Central memory CD8-positive, alpha-beta T cell (primary cell): ENCODE measurements around the gene SYTL3.
A peak's percentile ranks its signal among the peaks of the same experiment; 100 is the strongest.

Experiments
- ATAC-seq: fragments of 150-1000 bp; cut with Tn5 transposase; replicated peaks from 2 replicates; pipeline ENCODE4 v1.10.0; 2022; ENCODE audit warnings: mild to moderate bottlenecking, moderate FRiP score, moderate number of reproducible peaks; ENCODE audit not compliant: poor library complexity, severe bottlenecking; ENCODE audit errors: extremely low read depth
- DNase-seq, 2 donors: peaks; one replicate each; pipeline ENCODE4 v3.0.0; 2021; ENCODE audit warnings: low spot score in 2 of 2
- H3K27ac Mint-ChIP-seq: one replicate; pipeline ENCODE4 v1.8.0; 2022; ENCODE audit warnings: low read depth, mild to moderate bottlenecking, moderate library complexity, mixed read lengths
- H3K27me3 Mint-ChIP-seq: one replicate; pipeline ENCODE4 v1.8.0; 2022; ENCODE audit warnings: mixed read lengths
- H3K36me3 Mint-ChIP-seq: one replicate; pipeline ENCODE4 v1.8.0; 2022; ENCODE audit warnings: mild to moderate bottlenecking, moderate library complexity, mixed read lengths; ENCODE audit not compliant: insufficient read depth
- H3K4me1 Mint-ChIP-seq: one replicate; pipeline ENCODE4 v1.8.0; 2022; ENCODE audit warnings: mixed read lengths
- H3K4me3 Mint-ChIP-seq: one replicate; pipeline ENCODE4 v1.8.0; 2022; ENCODE audit warnings: mild to moderate bottlenecking, moderate library complexity, mixed read lengths
- H3K9me3 Mint-ChIP-seq: one replicate; pipeline ENCODE4 v1.8.0; 2022; ENCODE audit warnings: mixed read lengths

SYTL3 gene

GRCh38 chr6:158705386-158706126 lies 55.7 kb downstream of the SYTL3 start:
- peaks cover 29% of the 10 kb centered on the region for H3K4me1 Mint-ChIP-seq
- DNase-seq: no peak
- H3K36me3 Mint-ChIP-seq: peaks cover 33% of the 10 kb centered on the region
- H3K4me3 Mint-ChIP-seq: peak overlapping the region; percentile 24
- H3K9me3 Mint-ChIP-seq: no peaks in the 10 kb centered on the region
- H3K27me3 Mint-ChIP-seq: no peaks in the 10 kb centered on the region
- no peak overlapping the region for H3K27ac Mint-ChIP-seq
- ATAC-seq: no peak

GRCh38 chr6:158706369-158706982 lies 56.6 kb downstream of the SYTL3 start:
- no peak overlapping the region for H3K4me3 Mint-ChIP-seq
- H3K9me3 Mint-ChIP-seq: no peaks in the 10 kb centered on the region
- no peak overlapping the region for H3K27ac Mint-ChIP-seq
- H3K4me1 Mint-ChIP-seq: peaks cover 19% of the 10 kb centered on the region
- DNase-seq (no peak), ATAC-seq (no peak)
- peaks cover 30% of the 10 kb centered on the region for H3K36me3 Mint-ChIP-seq
- no peaks in the 10 kb centered on the region for H3K27me3 Mint-ChIP-seq

GRCh38 chr6:158707120-158707820 lies 57.4 kb downstream of the SYTL3 start:
- Mint-ChIP-seq H3K4me1 (peaks cover 22% of the 10 kb centered on the region), H3K9me3 (no peaks in the 10 kb centered on the region), H3K27ac (no peak overlapping the region), H3K4me3 (no peak overlapping the region), H3K36me3 (peaks cover 34% of the 10 kb centered on the region), H3K27me3 (no peaks in the 10 kb centered on the region)
- no peak for ATAC-seq
- no peak for DNase-seq

GRCh38 chr6:158707821-158708195 lies 58.0 kb downstream of the SYTL3 start:
- peak overlapping the region; percentile 74 for H3K27ac Mint-ChIP-seq
- peaks cover 34% of the 10 kb centered on the region for H3K36me3 Mint-ChIP-seq
- DNase-seq (no peak), ATAC-seq (no peak)
- no peaks in the 10 kb centered on the region for H3K27me3 Mint-ChIP-seq
- H3K9me3 Mint-ChIP-seq: no peaks in the 10 kb centered on the region
- peaks cover 24% of the 10 kb centered on the region for H3K4me1 Mint-ChIP-seq
- no peak overlapping the region for H3K4me3 Mint-ChIP-seq

GRCh38 chr6:158708239-158708638 lies 58.4 kb downstream of the SYTL3 start:
- H3K4me1 Mint-ChIP-seq: peaks cover 26% of the 10 kb centered on the region
- peak overlapping the region; percentile 74 for H3K27ac Mint-ChIP-seq
- ATAC-seq (no peak), DNase-seq (no peak)
- no peaks in the 10 kb centered on the region for H3K27me3 Mint-ChIP-seq
- H3K9me3 Mint-ChIP-seq: no peaks in the 10 kb centered on the region
- H3K36me3 Mint-ChIP-seq: peaks cover 32% of the 10 kb centered on the region
- H3K4me3 Mint-ChIP-seq: no peak overlapping the region

GRCh38 chr6:158709809-158710208 lies 60.0 kb downstream of the SYTL3 start:
- H3K36me3 Mint-ChIP-seq: peaks cover 40% of the 10 kb centered on the region
- H3K27ac Mint-ChIP-seq: peak overlapping the region; percentile 44

GRCh38 chr6:158711264-158711663 lies 61.4 kb downstream of the SYTL3 start:
- Mint-ChIP-seq H3K27me3 (no peaks in the 10 kb centered on the region), H3K4me1 (peaks cover 31% of the 10 kb centered on the region), H3K27ac (no peak overlapping the region)

More at GRCh38 chr6:158709809-158710208, 60.0 kb downstream of the SYTL3 start:
- Mint-ChIP-seq H3K4me3 (no peak overlapping the region), H3K27me3 (no peaks in the 10 kb centered on the region), H3K9me3 (no peaks in the 10 kb centered on the region), H3K4me1 (peaks cover 22% of the 10 kb centered on the region)
- ATAC-seq (no peak), DNase-seq (no peak)

GRCh38 chr6:158713469-158713868 lies 63.6 kb downstream of the SYTL3 start:
- ATAC-seq (no peak), DNase-seq (no peak)
- Mint-ChIP-seq H3K27ac (peak overlapping the region; percentile 74), H3K27me3 (no peaks in the 10 kb centered on the region), H3K4me1 (peaks cover 50% of the 10 kb centered on the region), H3K4me3 (no peak overlapping the region), H3K9me3 (no peaks in the 10 kb centered on the region), H3K36me3 (peaks cover 42% of the 10 kb centered on the region)

More at GRCh38 chr6:158711264-158711663, 61.4 kb downstream of the SYTL3 start:
- no peaks in the 10 kb centered on the region for H3K9me3 Mint-ChIP-seq
- peaks cover 41% of the 10 kb centered on the region for H3K36me3 Mint-ChIP-seq
- DNase-seq (no peak), ATAC-seq (no peak)
- H3K4me3 Mint-ChIP-seq: no peak overlapping the region

GRCh38 chr6:158714706-158715105 lies 64.9 kb downstream of the SYTL3 start:
- Mint-ChIP-seq H3K9me3 (no peaks in the 10 kb centered on the region), H3K36me3 (peaks cover 40% of the 10 kb centered on the region), H3K4me3 (no peak overlapping the region), H3K27me3 (no peaks in the 10 kb centered on the region), H3K27ac (peak overlapping the region; percentile 94), H3K4me1 (peaks cover 62% of the 10 kb centered on the region)
- ATAC-seq: no peak
- no peak for DNase-seq

- peaks cover 72% of the 10 kb centered on the region for H3K4me1 Mint-ChIP-seq
- H3K36me3 Mint-ChIP-seq: peaks cover 36% of the 10 kb centered on the region
- no peaks in the 10 kb centered on the region for H3K9me3 Mint-ChIP-seq
- peak overlapping the region; percentile 42 for H3K4me3 Mint-ChIP-seq
- no peaks in the 10 kb centered on the region for H3K27me3 Mint-ChIP-seq
- H3K27ac Mint-ChIP-seq: peak overlapping the region; percentile 94
- no peak for DNase-seq
- no peak for ATAC-seq
Measured at GRCh38 chr6:158715330-158716311, 65.8 kb downstream of the SYTL3 start.

GRCh38 chr6:158717341-158718330 lies 67.8 kb downstream of the SYTL3 start:
- Mint-ChIP-seq H3K36me3 (peaks cover 35% of the 10 kb centered on the region), H3K27ac (peak overlapping the region; percentile 93), H3K27me3 (no peaks in the 10 kb centered on the region), H3K9me3 (no peaks in the 10 kb centered on the region), H3K4me1 (peaks cover 73% of the 10 kb centered on the region), H3K4me3 (peak overlapping the region; percentile 81)
- DNase-seq (peak in 1 of 2 donors; percentile 36), ATAC-seq (peak; percentile 66)
